WTC11 (cell line): Measurements from ENCODE around the gene NAT8. TPM values are rescaled to one million over a fixed set of nuclear protein-coding genes. Genes with fewer than 3 reads are reported as not detected.

Experiments
- ATAC-seq: fragments of 200-7000 bp; cut with Tn5 transposase; 2 replicates; pipeline ENCODE4 v1.10.0; 2021; ENCODE audit warnings: mild to moderate bottlenecking, moderate library complexity
- CTCF ChIA-PET: fragments of 300-600 bp; sonication (Branson Sonifier 250); formaldehyde crosslinking; loops from one replicate; lab custom pipeline; 2021; ENCODE audit warnings: antibody characterized with exemption; lab: Charles Lee
- POLR2A ChIA-PET: fragments of 350-600 bp; sonication (Branson Sonifier 250); formaldehyde crosslinking; loops from one replicate; lab custom pipeline; 2021; ENCODE audit warnings: antibody characterized with exemption; lab: Charles Lee
- DNase-seq: peaks from one replicate; pipeline ENCODE4 v3.0.0; 2021; ENCODE audit warnings: low spot score
- H3K27ac Mint-ChIP-seq: 2 replicates; pipeline ENCODE4 v1.8.0; 2021; ENCODE audit warnings: mixed read lengths
- H3K27me3 Mint-ChIP-seq: 2 replicates; pipeline ENCODE4 v1.8.0; 2021; ENCODE audit warnings: low read depth, mild to moderate bottlenecking, moderate library complexity, mixed read lengths
- H3K36me3 Mint-ChIP-seq: 2 replicates; pipeline ENCODE4 v1.8.0; 2021; ENCODE audit warnings: mixed read lengths
- H3K4me1 Mint-ChIP-seq: 2 replicates; pipeline ENCODE4 v1.8.0; 2022; ENCODE audit warnings: mixed read lengths
- H3K4me3 Mint-ChIP-seq: 2 replicates; pipeline ENCODE4 v1.8.0; 2021; ENCODE audit warnings: mild to moderate bottlenecking, moderate library complexity, mixed read lengths
- H3K9me3 Mint-ChIP-seq: 2 replicates; pipeline ENCODE4 v1.8.0; 2021; ENCODE audit warnings: mixed read lengths
- CBFB ChIP-seq: sonication (generic); formaldehyde crosslinking; IDR thresholded peaks from 2 replicates; pipeline ENCODE4 v1.8.1; 2022; ENCODE audit warnings: mild to moderate bottlenecking, low read depth, missing genetic modification reagents
- CREM ChIP-seq: sonication (generic); formaldehyde crosslinking; IDR thresholded peaks from 2 replicates; pipeline ENCODE4 v1.8.1; 2022; ENCODE audit warnings: mild to moderate bottlenecking, missing genetic modification reagents, moderate library complexity
- ETV6 ChIP-seq: sonication (generic); formaldehyde crosslinking; IDR thresholded peaks from 2 replicates; pipeline ENCODE4 v1.8.1; 2022; ENCODE audit warnings: mild to moderate bottlenecking, missing genetic modification reagents
- FOXK1 ChIP-seq: sonication (generic); formaldehyde crosslinking; IDR thresholded peaks from 2 replicates; pipeline ENCODE4 v1.8.0; 2022; ENCODE audit warnings: mild to moderate bottlenecking, moderate library complexity, missing genetic modification reagents
- GTF2I ChIP-seq: fragments of 250-450 bp; sonication (Bioruptor Pico); conservative IDR thresholded peaks from 2 replicates; pipeline ENCODE4 v1.4.0; 2021; ENCODE audit warnings: mild to moderate bottlenecking
- NR1H2 ChIP-seq: sonication (generic); formaldehyde crosslinking; IDR thresholded peaks from 2 replicates; pipeline ENCODE4 v1.9.0; 2021; ENCODE audit warnings: mild to moderate bottlenecking, moderate library complexity, missing genetic modification reagents
- NR2C2 ChIP-seq: sonication (generic); formaldehyde crosslinking; IDR thresholded peaks from 2 replicates; pipeline ENCODE4 v1.8.0; 2022; ENCODE audit warnings: mild to moderate bottlenecking, missing genetic modification reagents
- PRRX2 ChIP-seq: fragments of 250-450 bp; sonication (Bioruptor Pico); IDR thresholded peaks from 2 replicates; pipeline ENCODE4 v1.8.0; 2021; ENCODE audit warnings: mild to moderate bottlenecking
- TP53 ChIP-seq: sonication (generic); formaldehyde crosslinking; IDR thresholded peaks from 2 replicates; pipeline ENCODE4 v1.8.1; 2023; ENCODE audit warnings: mild to moderate bottlenecking, missing genetic modification reagents
- ZNF219 ChIP-seq: sonication (generic); formaldehyde crosslinking; IDR thresholded peaks from 2 replicates; pipeline ENCODE4 v1.8.0; 2023; ENCODE audit warnings: missing genetic modification reagents, mild to moderate bottlenecking, borderline replicate concordance
- ZNF232 ChIP-seq: sonication (generic); formaldehyde crosslinking; IDR thresholded peaks from 2 replicates; pipeline ENCODE4 v1.8.0; 2022; ENCODE audit warnings: mild to moderate bottlenecking, missing genetic modification reagents
- ZNF416 ChIP-seq: fragments of 250-450 bp; sonication (Bioruptor Pico); IDR thresholded peaks from 2 replicates; pipeline ENCODE4 v1.9.0; 2021; ENCODE audit warnings: mild to moderate bottlenecking, inconsistent platforms
- total RNA-seq: library from RNA; stranded (reverse); gene quantifications from 3 replicates; pipeline ENCODE4 v1.2.3, GENCODE V29; 2021
- TF ChIP-seq, protein P1 (sequence below): fragments of 250-450 bp; sonication (Bioruptor Pico); IDR thresholded peaks from 2 replicates; pipeline ENCODE4 v1.9.0; 2021; ENCODE audit warnings: mild to moderate bottlenecking, borderline replicate concordance
- TF ChIP-seq, protein P2 (sequence below): fragments of 250-450 bp; sonication (Bioruptor Pico); IDR thresholded peaks from 2 replicates; pipeline ENCODE4 v2.1.2; 2022; ENCODE audit warnings: mild to moderate bottlenecking, moderate library complexity
- TF ChIP-seq, protein P3 (sequence below): sonication (generic); formaldehyde crosslinking; IDR thresholded peaks from 2 replicates; pipeline ENCODE4 v1.8.0; 2023; ENCODE audit warnings: mild to moderate bottlenecking, missing genetic modification reagents
- TF ChIP-seq, protein P4 (sequence below): sonication (generic); formaldehyde crosslinking; IDR thresholded peaks from 2 replicates; pipeline ENCODE4 v1.8.0; 2022; ENCODE audit warnings: mild to moderate bottlenecking, missing genetic modification reagents
- TF ChIP-seq, protein P5 (sequence below): sonication (generic); formaldehyde crosslinking; IDR thresholded peaks from 2 replicates; pipeline ENCODE4 v1.8.1; 2023; ENCODE audit warnings: mild to moderate bottlenecking, missing genetic modification reagents
- TF ChIP-seq, protein P6 (sequence below): sonication (generic); formaldehyde crosslinking; IDR thresholded peaks from 2 replicates; pipeline ENCODE4 v1.8.1; 2022; ENCODE audit warnings: mild to moderate bottlenecking, moderate library complexity, missing genetic modification reagents

The NAT8 gene
- total RNA-seq, 1 experiment from 2014 or later: not detected

DNA sequence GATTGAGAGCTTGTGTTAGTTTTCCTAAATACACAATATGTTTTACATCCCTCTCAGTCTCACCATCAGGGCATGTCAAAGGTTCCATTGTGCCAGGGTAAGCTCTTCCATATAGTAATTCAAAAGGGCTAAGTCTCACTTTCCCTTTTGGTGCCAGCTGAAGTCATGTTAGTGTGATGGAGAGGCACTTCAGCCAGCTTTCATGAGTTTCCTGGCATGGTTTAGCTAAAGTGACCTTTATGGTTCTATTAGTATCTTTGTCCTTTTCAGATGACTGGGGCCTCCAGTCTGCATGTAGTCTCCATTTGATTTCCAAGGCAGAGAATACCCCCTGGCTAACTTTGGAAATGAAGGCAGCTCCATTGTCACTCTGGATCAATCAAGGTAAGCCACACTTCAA lies 27.2 kb downstream of the NAT8 start (continued):
- TF ChIP-seq, protein P1, sequence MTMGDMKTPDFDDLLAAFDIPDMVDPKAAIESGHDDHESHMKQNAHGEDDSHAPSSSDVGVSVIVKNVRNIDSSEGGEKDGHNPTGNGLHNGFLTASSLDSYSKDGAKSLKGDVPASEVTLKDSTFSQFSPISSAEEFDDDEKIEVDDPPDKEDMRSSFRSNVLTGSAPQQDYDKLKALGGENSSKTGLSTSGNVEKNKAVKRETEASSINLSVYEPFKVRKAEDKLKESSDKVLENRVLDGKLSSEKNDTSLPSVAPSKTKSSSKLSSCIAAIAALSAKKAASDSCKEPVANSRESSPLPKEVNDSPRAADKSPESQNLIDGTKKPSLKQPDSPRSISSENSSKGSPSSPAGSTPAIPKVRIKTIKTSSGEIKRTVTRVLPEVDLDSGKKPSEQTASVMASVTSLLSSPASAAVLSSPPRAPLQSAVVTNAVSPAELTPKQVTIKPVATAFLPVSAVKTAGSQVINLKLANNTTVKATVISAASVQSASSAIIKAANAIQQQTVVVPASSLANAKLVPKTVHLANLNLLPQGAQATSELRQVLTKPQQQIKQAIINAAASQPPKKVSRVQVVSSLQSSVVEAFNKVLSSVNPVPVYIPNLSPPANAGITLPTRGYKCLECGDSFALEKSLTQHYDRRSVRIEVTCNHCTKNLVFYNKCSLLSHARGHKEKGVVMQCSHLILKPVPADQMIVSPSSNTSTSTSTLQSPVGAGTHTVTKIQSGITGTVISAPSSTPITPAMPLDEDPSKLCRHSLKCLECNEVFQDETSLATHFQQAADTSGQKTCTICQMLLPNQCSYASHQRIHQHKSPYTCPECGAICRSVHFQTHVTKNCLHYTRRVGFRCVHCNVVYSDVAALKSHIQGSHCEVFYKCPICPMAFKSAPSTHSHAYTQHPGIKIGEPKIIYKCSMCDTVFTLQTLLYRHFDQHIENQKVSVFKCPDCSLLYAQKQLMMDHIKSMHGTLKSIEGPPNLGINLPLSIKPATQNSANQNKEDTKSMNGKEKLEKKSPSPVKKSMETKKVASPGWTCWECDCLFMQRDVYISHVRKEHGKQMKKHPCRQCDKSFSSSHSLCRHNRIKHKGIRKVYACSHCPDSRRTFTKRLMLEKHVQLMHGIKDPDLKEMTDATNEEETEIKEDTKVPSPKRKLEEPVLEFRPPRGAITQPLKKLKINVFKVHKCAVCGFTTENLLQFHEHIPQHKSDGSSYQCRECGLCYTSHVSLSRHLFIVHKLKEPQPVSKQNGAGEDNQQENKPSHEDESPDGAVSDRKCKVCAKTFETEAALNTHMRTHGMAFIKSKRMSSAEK (CRISPR knock-in tag): no peak
- TF ChIP-seq PRRX2 (CRISPR knock-in tag) (no peak), TP53 (no peak), NR1H2 (CRISPR knock-in tag) (no peak)
- TF ChIP-seq, protein P2, sequence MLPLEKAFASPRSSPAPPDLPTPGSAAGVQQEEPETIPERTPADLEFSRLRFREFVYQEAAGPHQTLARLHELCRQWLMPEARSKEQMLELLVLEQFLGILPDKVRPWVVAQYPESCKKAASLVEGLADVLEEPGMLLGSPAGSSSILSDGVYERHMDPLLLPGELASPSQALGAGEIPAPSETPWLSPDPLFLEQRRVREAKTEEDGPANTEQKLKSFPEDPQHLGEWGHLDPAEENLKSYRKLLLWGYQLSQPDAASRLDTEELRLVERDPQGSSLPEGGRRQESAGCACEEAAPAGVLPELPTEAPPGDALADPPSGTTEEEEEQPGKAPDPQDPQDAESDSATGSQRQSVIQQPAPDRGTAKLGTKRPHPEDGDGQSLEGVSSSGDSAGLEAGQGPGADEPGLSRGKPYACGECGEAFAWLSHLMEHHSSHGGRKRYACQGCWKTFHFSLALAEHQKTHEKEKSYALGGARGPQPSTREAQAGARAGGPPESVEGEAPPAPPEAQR (CRISPR knock-in tag): no peak
- TF ChIP-seq, protein P3, sequence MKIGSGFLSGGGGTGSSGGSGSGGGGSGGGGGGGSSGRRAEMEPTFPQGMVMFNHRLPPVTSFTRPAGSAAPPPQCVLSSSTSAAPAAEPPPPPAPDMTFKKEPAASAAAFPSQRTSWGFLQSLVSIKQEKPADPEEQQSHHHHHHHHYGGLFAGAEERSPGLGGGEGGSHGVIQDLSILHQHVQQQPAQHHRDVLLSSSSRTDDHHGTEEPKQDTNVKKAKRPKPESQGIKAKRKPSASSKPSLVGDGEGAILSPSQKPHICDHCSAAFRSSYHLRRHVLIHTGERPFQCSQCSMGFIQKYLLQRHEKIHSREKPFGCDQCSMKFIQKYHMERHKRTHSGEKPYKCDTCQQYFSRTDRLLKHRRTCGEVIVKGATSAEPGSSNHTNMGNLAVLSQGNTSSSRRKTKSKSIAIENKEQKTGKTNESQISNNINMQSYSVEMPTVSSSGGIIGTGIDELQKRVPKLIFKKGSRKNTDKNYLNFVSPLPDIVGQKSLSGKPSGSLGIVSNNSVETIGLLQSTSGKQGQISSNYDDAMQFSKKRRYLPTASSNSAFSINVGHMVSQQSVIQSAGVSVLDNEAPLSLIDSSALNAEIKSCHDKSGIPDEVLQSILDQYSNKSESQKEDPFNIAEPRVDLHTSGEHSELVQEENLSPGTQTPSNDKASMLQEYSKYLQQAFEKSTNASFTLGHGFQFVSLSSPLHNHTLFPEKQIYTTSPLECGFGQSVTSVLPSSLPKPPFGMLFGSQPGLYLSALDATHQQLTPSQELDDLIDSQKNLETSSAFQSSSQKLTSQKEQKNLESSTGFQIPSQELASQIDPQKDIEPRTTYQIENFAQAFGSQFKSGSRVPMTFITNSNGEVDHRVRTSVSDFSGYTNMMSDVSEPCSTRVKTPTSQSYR (CRISPR knock-in tag): no peak
- TF ChIP-seq, all 79 proteins: peak for 0

DNA sequence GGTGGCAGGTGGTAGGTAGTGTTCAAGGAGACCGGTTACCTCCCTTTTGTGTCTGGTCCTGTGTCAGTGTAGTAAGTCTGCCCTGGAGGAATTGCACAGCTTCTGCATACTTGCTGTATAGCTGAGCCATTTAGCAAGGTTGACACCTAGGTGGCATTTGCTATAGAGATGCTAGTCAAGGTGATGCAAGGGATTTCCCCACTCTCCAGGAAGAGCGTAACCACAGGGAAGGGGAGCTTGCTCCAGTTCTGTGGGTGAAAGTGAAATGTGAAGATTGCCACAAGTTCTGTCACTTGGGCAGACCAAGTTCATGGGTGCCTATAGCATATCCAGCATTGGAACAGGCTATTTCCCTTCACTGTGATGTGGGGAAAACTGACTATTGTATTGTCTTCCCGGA lies 28.1 kb downstream of the NAT8 start:
- ATAC-seq: no peak
- no peak for TF ChIP-seq ZNF232 (CRISPR knock-in tag)
- TF ChIP-seq, protein P1 (CRISPR knock-in tag): no peak
- TF ChIP-seq, protein P4, sequence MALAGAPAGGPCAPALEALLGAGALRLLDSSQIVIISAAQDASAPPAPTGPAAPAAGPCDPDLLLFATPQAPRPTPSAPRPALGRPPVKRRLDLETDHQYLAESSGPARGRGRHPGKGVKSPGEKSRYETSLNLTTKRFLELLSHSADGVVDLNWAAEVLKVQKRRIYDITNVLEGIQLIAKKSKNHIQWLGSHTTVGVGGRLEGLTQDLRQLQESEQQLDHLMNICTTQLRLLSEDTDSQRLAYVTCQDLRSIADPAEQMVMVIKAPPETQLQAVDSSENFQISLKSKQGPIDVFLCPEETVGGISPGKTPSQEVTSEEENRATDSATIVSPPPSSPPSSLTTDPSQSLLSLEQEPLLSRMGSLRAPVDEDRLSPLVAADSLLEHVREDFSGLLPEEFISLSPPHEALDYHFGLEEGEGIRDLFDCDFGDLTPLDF: no peak
- TF ChIP-seq ZNF416 (CRISPR knock-in tag): no peak
- no peak for TF ChIP-seq ETV6 (CRISPR knock-in tag)
- TF ChIP-seq, protein P2 (CRISPR knock-in tag): no peak
- TF ChIP-seq, protein P5, sequence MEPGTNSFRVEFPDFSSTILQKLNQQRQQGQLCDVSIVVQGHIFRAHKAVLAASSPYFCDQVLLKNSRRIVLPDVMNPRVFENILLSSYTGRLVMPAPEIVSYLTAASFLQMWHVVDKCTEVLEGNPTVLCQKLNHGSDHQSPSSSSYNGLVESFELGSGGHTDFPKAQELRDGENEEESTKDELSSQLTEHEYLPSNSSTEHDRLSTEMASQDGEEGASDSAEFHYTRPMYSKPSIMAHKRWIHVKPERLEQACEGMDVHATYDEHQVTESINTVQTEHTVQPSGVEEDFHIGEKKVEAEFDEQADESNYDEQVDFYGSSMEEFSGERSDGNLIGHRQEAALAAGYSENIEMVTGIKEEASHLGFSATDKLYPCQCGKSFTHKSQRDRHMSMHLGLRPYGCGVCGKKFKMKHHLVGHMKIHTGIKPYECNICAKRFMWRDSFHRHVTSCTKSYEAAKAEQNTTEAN (CRISPR knock-in tag): no peak
- TF ChIP-seq FOXK1 (CRISPR knock-in tag): no peak
- no peak for TF ChIP-seq NR2C2
- TF ChIP-seq CBFB (CRISPR knock-in tag): no peak
- no peak for TF ChIP-seq GTF2I (CRISPR knock-in tag)
- TF ChIP-seq ZNF219 (CRISPR knock-in tag): no peak
- TF ChIP-seq, protein P6, sequence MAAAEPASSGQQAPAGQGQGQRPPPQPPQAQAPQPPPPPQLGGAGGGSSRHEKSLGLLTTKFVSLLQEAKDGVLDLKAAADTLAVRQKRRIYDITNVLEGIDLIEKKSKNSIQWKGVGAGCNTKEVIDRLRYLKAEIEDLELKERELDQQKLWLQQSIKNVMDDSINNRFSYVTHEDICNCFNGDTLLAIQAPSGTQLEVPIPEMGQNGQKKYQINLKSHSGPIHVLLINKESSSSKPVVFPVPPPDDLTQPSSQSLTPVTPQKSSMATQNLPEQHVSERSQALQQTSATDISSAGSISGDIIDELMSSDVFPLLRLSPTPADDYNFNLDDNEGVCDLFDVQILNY (CRISPR knock-in tag): no peak
- no peak for TF ChIP-seq CREM (CRISPR knock-in tag)

More for the DNA sequence above, 28.1 kb downstream of the NAT8 start:
- DNase-seq: no peak
- H3K9me3 Mint-ChIP-seq: no peaks in the 10 kb centered on the region
- H3K4me1 Mint-ChIP-seq: no peaks in the 10 kb centered on the region
- H3K27me3 Mint-ChIP-seq: no peaks in the 10 kb centered on the region; the same call in 1 of the 2 replicates
- ChIA-PET POLR2A (no interaction called here), CTCF (interaction anchor here (1.4 kb wide), 1 partner anchor 66 kb away, joined by 4 read pairs; no protein-coding TSS in a partner anchor)
- H3K36me3 Mint-ChIP-seq: no peaks in the 10 kb centered on the region
- H3K4me3 Mint-ChIP-seq: no peak overlapping the region
- H3K27ac Mint-ChIP-seq: no peak overlapping the region
